GM23338 (cell line): ENCODE results near the gene NXF1. TPM values are rescaled to one million over a fixed set of nuclear protein-coding genes. Genes with fewer than 3 reads are reported as not detected.
A peak's percentile ranks its signal among the peaks of the same experiment; 100 is the strongest.
"Not testable (repeated sequence)": the region's sequence is repeated elsewhere in the genome, so short reads cannot be mapped to it uniquely, and the experiment has no call there.

Source experiments
- ATAC-seq: fragments of 200-7000 bp; cut with Tn5 transposase; 3 replicates; pipeline ENCODE4 v1.9.1; 2020
- DNase-seq: peaks from one replicate; pipeline ENCODE4 v3.0.0-alpha.2; 2015; ENCODE audit warnings: low spot score
- H2AFZ ChIP-seq: fragments of 200-600 bp; sonication (generic); 2 replicates; pipeline ENCODE4 v1.8.0; 2016; ENCODE audit warnings: antibody characterized with exemption, mild to moderate bottlenecking, moderate library complexity
- H3F3A ChIP-seq: fragments of 200-600 bp; sonication (generic); replicated peaks from 2 replicates; pipeline ENCODE4 v1.8.0; 2017; ENCODE audit warnings: antibody characterized with exemption, mixed run types, low read depth
- H3K27ac ChIP-seq: fragments of 200-600 bp; sonication (generic); 2 replicates; pipeline ENCODE4 v1.6.1; 2016; ENCODE audit warnings: low read depth
- H3K27me3 ChIP-seq: fragments of 200-600 bp; sonication (generic); 2 replicates; pipeline ENCODE4 v1.8.0; 2016; ENCODE audit warnings: mild to moderate bottlenecking, mixed run types, moderate library complexity; ENCODE audit not compliant: insufficient read depth
- H3K36me3 ChIP-seq: fragments of 200-600 bp; sonication (generic); 2 replicates; pipeline ENCODE4 v1.8.0; 2016; ENCODE audit warnings: mild to moderate bottlenecking; ENCODE audit not compliant: insufficient read depth
- H3K4me1 ChIP-seq: fragments of 200-600 bp; sonication (generic); 2 replicates; pipeline ENCODE4 v1.8.0; 2016; ENCODE audit warnings: mild to moderate bottlenecking, moderate library complexity; ENCODE audit not compliant: insufficient read depth
- H3K4me2 ChIP-seq: fragments of 200-600 bp; sonication (generic); 2 replicates; pipeline ENCODE4 v1.7.1; 2017; ENCODE audit warnings: mixed run types
- H3K4me3 ChIP-seq: fragments of 200-600 bp; sonication (generic); 2 replicates; pipeline ENCODE4 v1.6.1; 2016; ENCODE audit warnings: mixed run types
- H3K79me2 ChIP-seq: fragments of 200-600 bp; sonication (generic); replicated peaks from 2 replicates; pipeline ENCODE4 v1.8.0; 2017; ENCODE audit warnings: mild to moderate bottlenecking; ENCODE audit not compliant: insufficient read depth
- H3K9me2 ChIP-seq: fragments of 200-600 bp; sonication (generic); 2 replicates; pipeline ENCODE4 v1.8.0; 2017; ENCODE audit not compliant: insufficient read depth
- H4K20me1 ChIP-seq: fragments of 200-600 bp; sonication (generic); replicated peaks from 2 replicates; pipeline ENCODE4 v1.8.0; 2017; ENCODE audit warnings: mild to moderate bottlenecking; ENCODE audit not compliant: insufficient read depth
- H3K27ac Mint-ChIP-seq: 2 replicates; pipeline ENCODE4 v1.8.0; 2020; ENCODE audit warnings: inconsistent platforms, mild to moderate bottlenecking, moderate library complexity, mixed read lengths
- H3K27me3 Mint-ChIP-seq: 3 replicates; pipeline ENCODE4 v1.8.0; 2022; ENCODE audit warnings: low read depth, mild to moderate bottlenecking, moderate library complexity, mixed read lengths, inconsistent platforms; ENCODE audit not compliant: insufficient read depth, poor library complexity
- H3K36me3 Mint-ChIP-seq: 3 replicates; pipeline ENCODE4 v1.8.0; 2021; ENCODE audit warnings: low read depth, mild to moderate bottlenecking, inconsistent platforms, moderate library complexity, mixed read lengths
- H3K4me1 Mint-ChIP-seq: 3 replicates; pipeline ENCODE4 v1.8.0; 2020; ENCODE audit warnings: mild to moderate bottlenecking, inconsistent platforms, mixed read lengths
- H3K4me3 Mint-ChIP-seq: 3 replicates; pipeline ENCODE4 v1.8.0; 2021; ENCODE audit warnings: moderate library complexity, mild to moderate bottlenecking, inconsistent platforms, mixed read lengths
- H3K9me3 Mint-ChIP-seq: 3 replicates; pipeline ENCODE4 v1.8.0; 2020; ENCODE audit warnings: moderate library complexity, mild to moderate bottlenecking, inconsistent platforms, mixed read lengths
- EZH2phosphoT487 ChIP-seq: fragments of 200-600 bp; sonication (generic); IDR thresholded peaks from one replicate; pipeline ENCODE4 v1.8.1; 2018; ENCODE audit warnings: antibody characterized with exemption; ENCODE audit not compliant: unreplicated experiment
- ZNF331 ChIP-seq: fragments of 250-450 bp; sonication (Bioruptor Pico); IDR thresholded peaks from 2 replicates; pipeline ENCODE4 v1.5.0; 2020; ENCODE audit warnings: low read depth, mild to moderate bottlenecking, moderate library complexity
- polyA plus RNA-seq: library from polyadenylated mRNA; unstranded; fragments of >200 nt; fragmentation: Nextera tagmentation; extraction: Ambion mirVana; gene quantifications from 2 replicates; pipeline ENCODE4 v1.2.1, GENCODE V29; 2016
- total RNA-seq: library from RNA; depleted of rRNA; stranded (reverse); fragments of >200 nt; shearing (Covaris generic); gene quantifications from 2 replicates; pipeline ENCODE4 v1.2.3, GENCODE V29; 2014
- TF ChIP-seq, protein P1 (sequence below), 2 experiments: fragments of 200-600 bp in 1 of 2; sonication (generic) in 1 of 2; conservative IDR thresholded peaks; 2 replicates each; pipeline versions ENCODE4 v1.5.1 to v1.6.1; 2016 to 2017; ENCODE audit warnings: antibody characterized with exemption in 2 of 2, low read depth in 2 of 2, mild to moderate bottlenecking in 2 of 2, moderate library complexity in 1 of 2
- TF ChIP-seq, protein P2 (sequence below): IDR thresholded peaks from one replicate; pipeline ENCODE4 v1.6.1; 2018; ENCODE audit warnings: antibody characterized with exemption; ENCODE audit not compliant: unreplicated experiment

NXF1 gene
- total and polyA plus RNA-seq, 2 experiments from 2014 or later = 31.7 to 31.8 TPM

- H3K4me3 Mint-ChIP-seq = peak overlapping the region; percentile 90
- TF ChIP-seq, protein P1, sequence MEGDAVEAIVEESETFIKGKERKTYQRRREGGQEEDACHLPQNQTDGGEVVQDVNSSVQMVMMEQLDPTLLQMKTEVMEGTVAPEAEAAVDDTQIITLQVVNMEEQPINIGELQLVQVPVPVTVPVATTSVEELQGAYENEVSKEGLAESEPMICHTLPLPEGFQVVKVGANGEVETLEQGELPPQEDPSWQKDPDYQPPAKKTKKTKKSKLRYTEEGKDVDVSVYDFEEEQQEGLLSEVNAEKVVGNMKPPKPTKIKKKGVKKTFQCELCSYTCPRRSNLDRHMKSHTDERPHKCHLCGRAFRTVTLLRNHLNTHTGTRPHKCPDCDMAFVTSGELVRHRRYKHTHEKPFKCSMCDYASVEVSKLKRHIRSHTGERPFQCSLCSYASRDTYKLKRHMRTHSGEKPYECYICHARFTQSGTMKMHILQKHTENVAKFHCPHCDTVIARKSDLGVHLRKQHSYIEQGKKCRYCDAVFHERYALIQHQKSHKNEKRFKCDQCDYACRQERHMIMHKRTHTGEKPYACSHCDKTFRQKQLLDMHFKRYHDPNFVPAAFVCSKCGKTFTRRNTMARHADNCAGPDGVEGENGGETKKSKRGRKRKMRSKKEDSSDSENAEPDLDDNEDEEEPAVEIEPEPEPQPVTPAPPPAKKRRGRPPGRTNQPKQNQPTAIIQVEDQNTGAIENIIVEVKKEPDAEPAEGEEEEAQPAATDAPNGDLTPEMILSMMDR (conservative IDR thresholded peaks at IDR 0.05; ENCODE audit: low read depth in 2 of 2) = no peak
- TF ChIP-seq ZNF331 (CRISPR knock-in tag) = no peak
- no peak for TF ChIP-seq EZH2phosphoT487
- TF ChIP-seq, protein P2, sequence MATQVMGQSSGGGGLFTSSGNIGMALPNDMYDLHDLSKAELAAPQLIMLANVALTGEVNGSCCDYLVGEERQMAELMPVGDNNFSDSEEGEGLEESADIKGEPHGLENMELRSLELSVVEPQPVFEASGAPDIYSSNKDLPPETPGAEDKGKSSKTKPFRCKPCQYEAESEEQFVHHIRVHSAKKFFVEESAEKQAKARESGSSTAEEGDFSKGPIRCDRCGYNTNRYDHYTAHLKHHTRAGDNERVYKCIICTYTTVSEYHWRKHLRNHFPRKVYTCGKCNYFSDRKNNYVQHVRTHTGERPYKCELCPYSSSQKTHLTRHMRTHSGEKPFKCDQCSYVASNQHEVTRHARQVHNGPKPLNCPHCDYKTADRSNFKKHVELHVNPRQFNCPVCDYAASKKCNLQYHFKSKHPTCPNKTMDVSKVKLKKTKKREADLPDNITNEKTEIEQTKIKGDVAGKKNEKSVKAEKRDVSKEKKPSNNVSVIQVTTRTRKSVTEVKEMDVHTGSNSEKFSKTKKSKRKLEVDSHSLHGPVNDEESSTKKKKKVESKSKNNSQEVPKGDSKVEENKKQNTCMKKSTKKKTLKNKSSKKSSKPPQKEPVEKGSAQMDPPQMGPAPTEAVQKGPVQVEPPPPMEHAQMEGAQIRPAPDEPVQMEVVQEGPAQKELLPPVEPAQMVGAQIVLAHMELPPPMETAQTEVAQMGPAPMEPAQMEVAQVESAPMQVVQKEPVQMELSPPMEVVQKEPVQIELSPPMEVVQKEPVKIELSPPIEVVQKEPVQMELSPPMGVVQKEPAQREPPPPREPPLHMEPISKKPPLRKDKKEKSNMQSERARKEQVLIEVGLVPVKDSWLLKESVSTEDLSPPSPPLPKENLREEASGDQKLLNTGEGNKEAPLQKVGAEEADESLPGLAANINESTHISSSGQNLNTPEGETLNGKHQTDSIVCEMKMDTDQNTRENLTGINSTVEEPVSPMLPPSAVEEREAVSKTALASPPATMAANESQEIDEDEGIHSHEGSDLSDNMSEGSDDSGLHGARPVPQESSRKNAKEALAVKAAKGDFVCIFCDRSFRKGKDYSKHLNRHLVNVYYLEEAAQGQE = no peak
- no peaks in the 10 kb centered on the region for H3K9me2 ChIP-seq
- H4K20me1 ChIP-seq = peaks cover 3% of the 10 kb centered on the region; the same call in 1 of the 2 replicates
- peaks cover 9% of the 10 kb centered on the region; the same call in 1 of the 2 replicates for H3K4me1 ChIP-seq
- H3K4me1 Mint-ChIP-seq = peaks cover 14% of the 10 kb centered on the region
- H3K79me2 ChIP-seq = peaks cover 31% of the 10 kb centered on the region
- H3K4me2 ChIP-seq = peak overlapping the region; percentile 76
- no peaks in the 10 kb centered on the region; the same call in 2 of the 3 replicates for H3K9me3 Mint-ChIP-seq
- DNase-seq = peak; percentile 59
- peaks cover 17% of the 10 kb centered on the region for H3K27me3 Mint-ChIP-seq
- peaks cover 30% of the 10 kb centered on the region for H3F3A ChIP-seq
- H2AFZ ChIP-seq = no peak overlapping the region
- H3K27me3 ChIP-seq = no peaks in the 10 kb centered on the region
- peak overlapping the region; percentile 89 for H3K4me3 ChIP-seq
- peak; percentile 25 for ATAC-seq
- H3K36me3 ChIP-seq = peaks cover 14% of the 10 kb centered on the region
- H3K27ac Mint-ChIP-seq = peak overlapping the region; percentile 92
- H3K27ac ChIP-seq = peak overlapping the region; percentile 95
- peaks cover 33% of the 10 kb centered on the region for H3K36me3 Mint-ChIP-seq
Measured at GRCh38 chr11:62770778-62771143, 34.5 kb downstream of the NXF1 start.

DNA sequence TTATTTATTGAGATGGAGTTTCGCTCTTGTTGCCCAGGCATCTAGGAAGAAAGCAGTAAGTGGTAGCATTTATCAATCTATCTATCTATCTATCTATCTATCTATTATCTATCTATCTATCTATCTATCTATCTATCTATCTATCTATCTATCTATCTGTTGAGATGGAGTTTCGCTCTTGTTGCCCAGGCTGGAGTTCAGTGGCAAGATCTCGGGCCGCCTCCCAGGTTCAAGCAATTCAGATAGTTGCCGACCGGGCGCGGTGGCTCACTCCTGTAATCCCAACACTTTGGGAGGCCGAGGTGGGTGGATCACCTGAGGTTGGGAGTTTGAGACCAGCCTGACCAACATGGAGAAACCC lies 44.4 kb downstream of the NXF1 start:
- Histone ChIP-seq H3K4me3 (peak overlapping the region; percentile 85), H3F3A (peaks cover 21% of the 10 kb centered on the region), H3K4me1 (peaks cover 35% of the 10 kb centered on the region), H3K27ac (peak overlapping the region; percentile 88), H3K4me2 (peak overlapping the region; percentile 68), H3K79me2 (peaks cover 43% of the 10 kb centered on the region)
- Mint-ChIP-seq H3K4me3 (peak overlapping the region; percentile 94), H3K4me1 (peaks cover 26% of the 10 kb centered on the region), H3K27ac (0 out of 2 replicates have a peak overlapping the region, but pooled peaks have one; percentile 59), H3K36me3 (peaks cover 44% of the 10 kb centered on the region)
- not testable (repeated sequence) for H3K27me3 ChIP-seq, H3K9me3 Mint-ChIP-seq, H3K36me3 ChIP-seq, H3K27me3 Mint-ChIP-seq, DNase-seq, H3K9me2 ChIP-seq, H4K20me1 ChIP-seq, H2AFZ ChIP-seq
- ATAC-seq = peak; percentile 1; the same call in 2 of the 3 replicates
